Lower leg skin (tissue), 3 donors: ENCODE measurements around the gene KDM4B.

Experiments used
- CTCF ChIP-seq, 3 donors: fragments of 450-650 bp; IDR thresholded peaks; one replicate each; pipeline ENCODE4 v1.5.1; 2016; ENCODE audit warnings: antibody characterized with exemption in 3 of 3, mild to moderate bottlenecking in 3 of 3, moderate library complexity in 2 of 3
- POLR2A ChIP-seq, 2 donors: fragments of 450-650 bp; IDR thresholded peaks; one replicate each; pipeline ENCODE4 v1.6.1; 2016 to 2017; ENCODE audit warnings: antibody characterized with exemption in 2 of 2, mild to moderate bottlenecking in 1 of 2, moderate library complexity in 1 of 2

- TF ChIP-seq POLR2A (IDR thresholded peaks at IDR 0.05) (no peak), CTCF (IDR thresholded peaks at IDR 0.05) (no peak)
Observed at GRCh38 chr19:5094768-5095567, 126.1 kb downstream of the KDM4B start.
